GM23338 (cell line): ENCODE data around the gene PRKG2. TPM values are rescaled to one million over a fixed set of nuclear protein-coding genes. Genes with fewer than 3 reads are reported as not detected.

Experiments used
- ATAC-seq: fragments of 200-7000 bp; cut with Tn5 transposase; 3 replicates; pipeline ENCODE4 v1.9.1; 2020
- DNase-seq: peaks from one replicate; pipeline ENCODE4 v3.0.0-alpha.2; 2015; ENCODE audit warnings: low spot score
- H2AFZ ChIP-seq: fragments of 200-600 bp; sonication (generic); 2 replicates; pipeline ENCODE4 v1.8.0; 2016; ENCODE audit warnings: antibody characterized with exemption, mild to moderate bottlenecking, moderate library complexity
- H3F3A ChIP-seq: fragments of 200-600 bp; sonication (generic); replicated peaks from 2 replicates; pipeline ENCODE4 v1.8.0; 2017; ENCODE audit warnings: antibody characterized with exemption, mixed run types, low read depth
- H3K27ac ChIP-seq: fragments of 200-600 bp; sonication (generic); 2 replicates; pipeline ENCODE4 v1.6.1; 2016; ENCODE audit warnings: low read depth
- H3K27me3 ChIP-seq: fragments of 200-600 bp; sonication (generic); 2 replicates; pipeline ENCODE4 v1.8.0; 2016; ENCODE audit warnings: mild to moderate bottlenecking, mixed run types, moderate library complexity; ENCODE audit not compliant: insufficient read depth
- H3K36me3 ChIP-seq: fragments of 200-600 bp; sonication (generic); 2 replicates; pipeline ENCODE4 v1.8.0; 2016; ENCODE audit warnings: mild to moderate bottlenecking; ENCODE audit not compliant: insufficient read depth
- H3K4me1 ChIP-seq: fragments of 200-600 bp; sonication (generic); 2 replicates; pipeline ENCODE4 v1.8.0; 2016; ENCODE audit warnings: mild to moderate bottlenecking, moderate library complexity; ENCODE audit not compliant: insufficient read depth
- H3K4me2 ChIP-seq: fragments of 200-600 bp; sonication (generic); 2 replicates; pipeline ENCODE4 v1.7.1; 2017; ENCODE audit warnings: mixed run types
- H3K4me3 ChIP-seq: fragments of 200-600 bp; sonication (generic); 2 replicates; pipeline ENCODE4 v1.6.1; 2016; ENCODE audit warnings: mixed run types
- H3K79me2 ChIP-seq: fragments of 200-600 bp; sonication (generic); replicated peaks from 2 replicates; pipeline ENCODE4 v1.8.0; 2017; ENCODE audit warnings: mild to moderate bottlenecking; ENCODE audit not compliant: insufficient read depth
- H3K9me2 ChIP-seq: fragments of 200-600 bp; sonication (generic); 2 replicates; pipeline ENCODE4 v1.8.0; 2017; ENCODE audit not compliant: insufficient read depth
- H4K20me1 ChIP-seq: fragments of 200-600 bp; sonication (generic); replicated peaks from 2 replicates; pipeline ENCODE4 v1.8.0; 2017; ENCODE audit warnings: mild to moderate bottlenecking; ENCODE audit not compliant: insufficient read depth
- H3K27ac Mint-ChIP-seq: 2 replicates; pipeline ENCODE4 v1.8.0; 2020; ENCODE audit warnings: inconsistent platforms, mild to moderate bottlenecking, moderate library complexity, mixed read lengths
- H3K27me3 Mint-ChIP-seq: 3 replicates; pipeline ENCODE4 v1.8.0; 2022; ENCODE audit warnings: low read depth, mild to moderate bottlenecking, moderate library complexity, mixed read lengths, inconsistent platforms; ENCODE audit not compliant: insufficient read depth, poor library complexity
- H3K36me3 Mint-ChIP-seq: 3 replicates; pipeline ENCODE4 v1.8.0; 2021; ENCODE audit warnings: low read depth, mild to moderate bottlenecking, inconsistent platforms, moderate library complexity, mixed read lengths
- H3K4me1 Mint-ChIP-seq: 3 replicates; pipeline ENCODE4 v1.8.0; 2020; ENCODE audit warnings: mild to moderate bottlenecking, inconsistent platforms, mixed read lengths
- H3K4me3 Mint-ChIP-seq: 3 replicates; pipeline ENCODE4 v1.8.0; 2021; ENCODE audit warnings: moderate library complexity, mild to moderate bottlenecking, inconsistent platforms, mixed read lengths
- H3K9me3 Mint-ChIP-seq: 3 replicates; pipeline ENCODE4 v1.8.0; 2020; ENCODE audit warnings: moderate library complexity, mild to moderate bottlenecking, inconsistent platforms, mixed read lengths
- CREB1 ChIP-seq: fragments of 250-450 bp; sonication (Bioruptor Pico); IDR thresholded peaks from 2 replicates; pipeline ENCODE4 v1.5.0; 2020; ENCODE audit warnings: low read depth, mild to moderate bottlenecking, moderate library complexity
- EZH2 ChIP-seq: fragments of 200-600 bp; sonication (generic); IDR thresholded peaks from one replicate; pipeline ENCODE4 v1.8.0; 2017; ENCODE audit warnings: antibody characterized with exemption, mild to moderate bottlenecking, low read depth; ENCODE audit not compliant: unreplicated experiment
- EZH2phosphoT487 ChIP-seq: fragments of 200-600 bp; sonication (generic); IDR thresholded peaks from one replicate; pipeline ENCODE4 v1.8.1; 2018; ENCODE audit warnings: antibody characterized with exemption; ENCODE audit not compliant: unreplicated experiment
- JUNB ChIP-seq: IDR thresholded peaks from one replicate; pipeline ENCODE4 v1.6.1; 2016; ENCODE audit warnings: antibody characterized with exemption; ENCODE audit not compliant: unreplicated experiment
- NANOG ChIP-seq: IDR thresholded peaks from 2 replicates; pipeline ENCODE4 v1.6.1; 2016; ENCODE audit warnings: antibody characterized with exemption, borderline replicate concordance
- POLR2AphosphoS5 ChIP-seq: IDR thresholded peaks from 2 replicates; pipeline ENCODE4 v1.6.1; 2016; ENCODE audit warnings: antibody characterized with exemption, low read depth
- STAT1 ChIP-seq: IDR thresholded peaks from one replicate; pipeline ENCODE4 v1.6.1; 2016; ENCODE audit warnings: antibody characterized with exemption; ENCODE audit not compliant: unreplicated experiment
- ZNF114 ChIP-seq: fragments of 250-450 bp; sonication (Bioruptor Pico); IDR thresholded peaks from 2 replicates; pipeline ENCODE4 v1.5.0; 2020; ENCODE audit warnings: mild to moderate bottlenecking, moderate library complexity
- ZNF331 ChIP-seq: fragments of 250-450 bp; sonication (Bioruptor Pico); IDR thresholded peaks from 2 replicates; pipeline ENCODE4 v1.5.0; 2020; ENCODE audit warnings: low read depth, mild to moderate bottlenecking, moderate library complexity
- polyA plus RNA-seq: library from polyadenylated mRNA; unstranded; fragments of >200 nt; fragmentation: Nextera tagmentation; extraction: Ambion mirVana; gene quantifications from 2 replicates; pipeline ENCODE4 v1.2.1, GENCODE V29; 2016
- total RNA-seq: library from RNA; depleted of rRNA; stranded (reverse); fragments of >200 nt; shearing (Covaris generic); gene quantifications from 2 replicates; pipeline ENCODE4 v1.2.3, GENCODE V29; 2014
- TF ChIP-seq, protein P1 (sequence below): IDR thresholded peaks from 2 replicates; pipeline ENCODE4 v1.6.1; 2016; ENCODE audit warnings: antibody characterized with exemption
- TF ChIP-seq, protein P2 (sequence below): fragments of 250-450 bp; sonication (Bioruptor Pico); IDR thresholded peaks from 2 replicates; pipeline ENCODE4 v1.5.0; 2020; ENCODE audit warnings: mild to moderate bottlenecking, moderate library complexity
- TF ChIP-seq, protein P3 (sequence below), 2 experiments: fragments of 200-600 bp in 1 of 2; sonication (generic) in 1 of 2; conservative IDR thresholded peaks; 2 replicates each; pipeline versions ENCODE4 v1.5.1 to v1.6.1; 2016 to 2017; ENCODE audit warnings: antibody characterized with exemption in 2 of 2, low read depth in 2 of 2, mild to moderate bottlenecking in 2 of 2, moderate library complexity in 1 of 2
- TF ChIP-seq, protein P4 (sequence below): IDR thresholded peaks from one replicate; pipeline ENCODE4 v1.6.1; 2018; ENCODE audit warnings: antibody characterized with exemption; ENCODE audit not compliant: unreplicated experiment

The PRKG2 gene
- total and polyA plus RNA-seq, 2 experiments from 2014 or later: 1.9 to 3.6 TPM

DNA sequence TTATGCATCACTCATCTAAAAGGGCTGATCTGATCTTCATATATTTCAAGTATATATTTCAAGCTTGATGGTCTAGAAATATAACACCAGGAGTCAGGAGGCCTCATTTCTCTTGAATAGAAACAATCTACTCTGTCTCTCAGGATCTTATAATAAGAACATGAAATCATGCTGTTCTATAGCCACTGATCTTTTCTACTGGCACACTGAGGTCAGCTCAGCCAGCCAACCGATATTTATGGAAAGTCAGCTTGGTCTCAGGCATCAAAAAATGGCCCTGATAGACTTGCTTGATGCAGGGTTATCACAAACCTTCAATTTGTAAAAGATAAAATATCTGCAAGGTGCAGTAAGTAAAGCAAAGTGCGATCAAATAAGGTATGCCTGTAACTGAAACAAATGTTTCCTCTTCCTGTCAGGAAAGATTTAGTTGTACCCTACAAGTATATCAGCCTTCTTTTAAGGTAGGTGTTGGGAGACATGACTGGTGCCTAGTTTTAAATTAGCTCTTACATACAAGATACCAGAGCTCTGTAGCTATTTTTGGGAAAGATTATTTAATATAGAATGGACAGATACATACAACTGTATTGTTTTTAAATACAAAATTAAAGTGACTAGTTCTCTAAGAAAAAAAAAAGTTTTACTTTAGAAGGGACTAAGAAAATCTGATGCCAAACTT lies 121.2 kb downstream of the PRKG2 start:
- TF ChIP-seq EZH2: no peak
- no peak for TF ChIP-seq STAT1
- TF ChIP-seq, protein P1, sequence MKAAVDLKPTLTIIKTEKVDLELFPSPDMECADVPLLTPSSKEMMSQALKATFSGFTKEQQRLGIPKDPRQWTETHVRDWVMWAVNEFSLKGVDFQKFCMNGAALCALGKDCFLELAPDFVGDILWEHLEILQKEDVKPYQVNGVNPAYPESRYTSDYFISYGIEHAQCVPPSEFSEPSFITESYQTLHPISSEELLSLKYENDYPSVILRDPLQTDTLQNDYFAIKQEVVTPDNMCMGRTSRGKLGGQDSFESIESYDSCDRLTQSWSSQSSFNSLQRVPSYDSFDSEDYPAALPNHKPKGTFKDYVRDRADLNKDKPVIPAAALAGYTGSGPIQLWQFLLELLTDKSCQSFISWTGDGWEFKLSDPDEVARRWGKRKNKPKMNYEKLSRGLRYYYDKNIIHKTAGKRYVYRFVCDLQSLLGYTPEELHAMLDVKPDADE: no peak
- TF ChIP-seq POLR2AphosphoS5: no peak
- TF ChIP-seq NANOG: no peak
- TF ChIP-seq, protein P2, sequence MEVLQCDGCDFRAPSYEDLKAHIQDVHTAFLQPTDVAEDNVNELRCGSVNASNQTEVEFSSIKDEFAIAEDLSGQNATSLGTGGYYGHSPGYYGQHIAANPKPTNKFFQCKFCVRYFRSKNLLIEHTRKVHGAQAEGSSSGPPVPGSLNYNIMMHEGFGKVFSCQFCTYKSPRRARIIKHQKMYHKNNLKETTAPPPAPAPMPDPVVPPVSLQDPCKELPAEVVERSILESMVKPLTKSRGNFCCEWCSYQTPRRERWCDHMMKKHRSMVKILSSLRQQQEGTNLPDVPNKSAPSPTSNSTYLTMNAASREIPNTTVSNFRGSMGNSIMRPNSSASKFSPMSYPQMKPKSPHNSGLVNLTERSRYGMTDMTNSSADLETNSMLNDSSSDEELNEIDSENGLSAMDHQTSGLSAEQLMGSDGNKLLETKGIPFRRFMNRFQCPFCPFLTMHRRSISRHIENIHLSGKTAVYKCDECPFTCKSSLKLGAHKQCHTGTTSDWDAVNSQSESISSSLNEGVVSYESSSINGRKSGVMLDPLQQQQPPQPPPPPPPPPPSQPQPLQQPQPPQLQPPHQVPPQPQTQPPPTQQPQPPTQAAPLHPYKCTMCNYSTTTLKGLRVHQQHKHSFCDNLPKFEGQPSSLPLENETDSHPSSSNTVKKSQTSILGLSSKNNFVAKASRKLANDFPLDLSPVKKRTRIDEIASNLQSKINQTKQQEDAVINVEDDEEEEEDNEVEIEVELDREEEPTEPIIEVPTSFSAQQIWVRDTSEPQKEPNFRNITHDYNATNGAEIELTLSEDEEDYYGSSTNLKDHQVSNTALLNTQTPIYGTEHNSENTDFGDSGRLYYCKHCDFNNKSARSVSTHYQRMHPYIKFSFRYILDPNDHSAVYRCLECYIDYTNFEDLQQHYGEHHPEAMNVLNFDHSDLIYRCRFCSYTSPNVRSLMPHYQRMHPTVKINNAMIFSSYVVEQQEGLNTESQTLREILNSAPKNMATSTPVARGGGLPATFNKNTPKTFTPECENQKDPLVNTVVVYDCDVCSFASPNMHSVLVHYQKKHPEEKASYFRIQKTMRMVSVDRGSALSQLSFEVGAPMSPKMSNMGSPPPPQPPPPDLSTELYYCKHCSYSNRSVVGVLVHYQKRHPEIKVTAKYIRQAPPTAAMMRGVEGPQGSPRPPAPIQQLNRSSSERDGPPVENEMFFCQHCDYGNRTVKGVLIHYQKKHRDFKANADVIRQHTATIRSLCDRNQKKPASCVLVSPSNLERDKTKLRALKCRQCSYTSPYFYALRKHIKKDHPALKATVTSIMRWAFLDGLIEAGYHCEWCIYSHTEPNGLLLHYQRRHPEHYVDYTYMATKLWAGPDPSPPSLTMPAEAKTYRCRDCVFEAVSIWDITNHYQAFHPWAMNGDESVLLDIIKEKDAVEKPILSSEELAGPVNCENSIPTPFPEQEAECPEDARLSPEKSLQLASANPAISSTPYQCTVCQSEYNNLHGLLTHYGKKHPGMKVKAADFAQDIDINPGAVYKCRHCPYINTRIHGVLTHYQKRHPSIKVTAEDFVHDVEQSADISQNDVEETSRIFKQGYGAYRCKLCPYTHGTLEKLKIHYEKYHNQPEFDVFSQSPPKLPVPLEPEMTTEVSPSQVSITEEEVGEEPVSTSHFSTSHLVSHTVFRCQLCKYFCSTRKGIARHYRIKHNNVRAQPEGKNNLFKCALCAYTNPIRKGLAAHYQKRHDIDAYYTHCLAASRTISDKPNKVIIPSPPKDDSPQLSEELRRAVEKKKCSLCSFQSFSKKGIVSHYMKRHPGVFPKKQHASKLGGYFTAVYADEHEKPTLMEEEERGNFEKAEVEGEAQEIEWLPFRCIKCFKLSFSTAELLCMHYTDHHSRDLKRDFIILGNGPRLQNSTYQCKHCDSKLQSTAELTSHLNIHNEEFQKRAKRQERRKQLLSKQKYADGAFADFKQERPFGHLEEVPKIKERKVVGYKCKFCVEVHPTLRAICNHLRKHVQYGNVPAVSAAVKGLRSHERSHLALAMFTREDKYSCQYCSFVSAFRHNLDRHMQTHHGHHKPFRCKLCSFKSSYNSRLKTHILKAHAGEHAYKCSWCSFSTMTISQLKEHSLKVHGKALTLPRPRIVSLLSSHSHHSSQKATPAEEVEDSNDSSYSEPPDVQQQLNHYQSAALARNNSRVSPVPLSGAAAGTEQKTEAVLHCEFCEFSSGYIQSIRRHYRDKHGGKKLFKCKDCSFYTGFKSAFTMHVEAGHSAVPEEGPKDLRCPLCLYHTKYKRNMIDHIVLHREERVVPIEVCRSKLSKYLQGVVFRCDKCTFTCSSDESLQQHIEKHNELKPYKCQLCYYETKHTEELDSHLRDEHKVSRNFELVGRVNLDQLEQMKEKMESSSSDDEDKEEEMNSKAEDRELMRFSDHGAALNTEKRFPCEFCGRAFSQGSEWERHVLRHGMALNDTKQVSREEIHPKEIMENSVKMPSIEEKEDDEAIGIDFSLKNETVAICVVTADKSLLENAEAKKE: no peak
- TF ChIP-seq JUNB: no peak
- TF ChIP-seq ZNF114 (CRISPR knock-in tag): no peak
- no peak for TF ChIP-seq EZH2phosphoT487
- TF ChIP-seq ZNF331: no peak
- no peak for TF ChIP-seq CREB1 (CRISPR knock-in tag)
- TF ChIP-seq, protein P3, sequence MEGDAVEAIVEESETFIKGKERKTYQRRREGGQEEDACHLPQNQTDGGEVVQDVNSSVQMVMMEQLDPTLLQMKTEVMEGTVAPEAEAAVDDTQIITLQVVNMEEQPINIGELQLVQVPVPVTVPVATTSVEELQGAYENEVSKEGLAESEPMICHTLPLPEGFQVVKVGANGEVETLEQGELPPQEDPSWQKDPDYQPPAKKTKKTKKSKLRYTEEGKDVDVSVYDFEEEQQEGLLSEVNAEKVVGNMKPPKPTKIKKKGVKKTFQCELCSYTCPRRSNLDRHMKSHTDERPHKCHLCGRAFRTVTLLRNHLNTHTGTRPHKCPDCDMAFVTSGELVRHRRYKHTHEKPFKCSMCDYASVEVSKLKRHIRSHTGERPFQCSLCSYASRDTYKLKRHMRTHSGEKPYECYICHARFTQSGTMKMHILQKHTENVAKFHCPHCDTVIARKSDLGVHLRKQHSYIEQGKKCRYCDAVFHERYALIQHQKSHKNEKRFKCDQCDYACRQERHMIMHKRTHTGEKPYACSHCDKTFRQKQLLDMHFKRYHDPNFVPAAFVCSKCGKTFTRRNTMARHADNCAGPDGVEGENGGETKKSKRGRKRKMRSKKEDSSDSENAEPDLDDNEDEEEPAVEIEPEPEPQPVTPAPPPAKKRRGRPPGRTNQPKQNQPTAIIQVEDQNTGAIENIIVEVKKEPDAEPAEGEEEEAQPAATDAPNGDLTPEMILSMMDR (conservative IDR thresholded peaks at IDR 0.05; ENCODE audit: low read depth in 2 of 2): no peak
- TF ChIP-seq, protein P4, sequence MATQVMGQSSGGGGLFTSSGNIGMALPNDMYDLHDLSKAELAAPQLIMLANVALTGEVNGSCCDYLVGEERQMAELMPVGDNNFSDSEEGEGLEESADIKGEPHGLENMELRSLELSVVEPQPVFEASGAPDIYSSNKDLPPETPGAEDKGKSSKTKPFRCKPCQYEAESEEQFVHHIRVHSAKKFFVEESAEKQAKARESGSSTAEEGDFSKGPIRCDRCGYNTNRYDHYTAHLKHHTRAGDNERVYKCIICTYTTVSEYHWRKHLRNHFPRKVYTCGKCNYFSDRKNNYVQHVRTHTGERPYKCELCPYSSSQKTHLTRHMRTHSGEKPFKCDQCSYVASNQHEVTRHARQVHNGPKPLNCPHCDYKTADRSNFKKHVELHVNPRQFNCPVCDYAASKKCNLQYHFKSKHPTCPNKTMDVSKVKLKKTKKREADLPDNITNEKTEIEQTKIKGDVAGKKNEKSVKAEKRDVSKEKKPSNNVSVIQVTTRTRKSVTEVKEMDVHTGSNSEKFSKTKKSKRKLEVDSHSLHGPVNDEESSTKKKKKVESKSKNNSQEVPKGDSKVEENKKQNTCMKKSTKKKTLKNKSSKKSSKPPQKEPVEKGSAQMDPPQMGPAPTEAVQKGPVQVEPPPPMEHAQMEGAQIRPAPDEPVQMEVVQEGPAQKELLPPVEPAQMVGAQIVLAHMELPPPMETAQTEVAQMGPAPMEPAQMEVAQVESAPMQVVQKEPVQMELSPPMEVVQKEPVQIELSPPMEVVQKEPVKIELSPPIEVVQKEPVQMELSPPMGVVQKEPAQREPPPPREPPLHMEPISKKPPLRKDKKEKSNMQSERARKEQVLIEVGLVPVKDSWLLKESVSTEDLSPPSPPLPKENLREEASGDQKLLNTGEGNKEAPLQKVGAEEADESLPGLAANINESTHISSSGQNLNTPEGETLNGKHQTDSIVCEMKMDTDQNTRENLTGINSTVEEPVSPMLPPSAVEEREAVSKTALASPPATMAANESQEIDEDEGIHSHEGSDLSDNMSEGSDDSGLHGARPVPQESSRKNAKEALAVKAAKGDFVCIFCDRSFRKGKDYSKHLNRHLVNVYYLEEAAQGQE: no peak
- Histone ChIP-seq H3K4me2 (no peak overlapping the region), H3K27ac (no peak overlapping the region), H3K9me2 (no peaks in the 10 kb centered on the region), H2AFZ (no peak overlapping the region), H3K27me3 (no peaks in the 10 kb centered on the region), H3K4me3 (no peak overlapping the region), H3K79me2 (no peaks in the 10 kb centered on the region), H4K20me1 (no peaks in the 10 kb centered on the region), H3K4me1 (0 out of 2 replicates have a peak, but pooled peaks cover 3% of the 10 kb centered on the region), H3F3A (no peaks in the 10 kb centered on the region), H3K36me3 (no peaks in the 10 kb centered on the region)
- H3K27ac Mint-ChIP-seq: no peak overlapping the region
- H3K4me1 Mint-ChIP-seq: no peaks in the 10 kb centered on the region
- H3K9me3 Mint-ChIP-seq: no peaks in the 10 kb centered on the region
- H3K27me3 Mint-ChIP-seq: no peaks in the 10 kb centered on the region
- no peaks in the 10 kb centered on the region for H3K36me3 Mint-ChIP-seq
- no peak for ATAC-seq
- DNase-seq: no peak
- no peak overlapping the region for H3K4me3 Mint-ChIP-seq
